B cell (primary cell): ENCODE results near the gene TMEM273.

Experiments
- CTCF ChIP-seq: fragments of 200-600 bp; IDR thresholded peaks from one replicate; pipeline ENCODE4 v1.8.0; 2022; ENCODE audit warnings: antibody characterized with exemption, mild to moderate bottlenecking
- EZH2 ChIP-seq: IDR thresholded peaks from 2 replicates; pipeline ENCODE4 v1.6.1; 2012; ENCODE audit warnings: borderline replicate concordance, low read depth, mild to moderate bottlenecking, moderate library complexity, low read length; ENCODE audit not compliant: insufficient read depth, poor library complexity, severe bottlenecking

- TF ChIP-seq CTCF (no peak), EZH2 (no peak)
These were observed 28.1 kb downstream of the TMEM273 start for GRCh38 chr10:49160110-49160509.
